HG03064 (cell line): ENCODE results near the gene NUBP2.

Experiments used
- ATAC-seq: cut with Tn5 transposase; IDR thresholded peaks from one replicate; pipeline ENCODE4 v1.9.1; 2021; ENCODE audit warnings: low read depth; ENCODE audit not compliant: unreplicated experiment

Gene NUBP2

GRCh38 chr16:1757714-1758461, 24.9 kb upstream of the NUBP2 start:
- ATAC-seq = no peak

- no peak for ATAC-seq
Observed at GRCh38 chr16:1758923-1759322, 23.8 kb upstream of the NUBP2 start.

GRCh38 chr16:1759511-1759910, 23.2 kb upstream of the NUBP2 start:
- no peak for ATAC-seq

GRCh38 chr16:1760911-1761310, 21.8 kb upstream of the NUBP2 start:
- ATAC-seq = no peak

GRCh38 chr16:1761751-1762150, 21.0 kb upstream of the NUBP2 start:
- ATAC-seq = no peak

- no peak for ATAC-seq
Observed at GRCh38 chr16:1762196-1762878, 20.4 kb upstream of the NUBP2 start.

- no peak for ATAC-seq
Observed at GRCh38 chr16:1762879-1763520, 19.8 kb upstream of the NUBP2 start.

- no peak for ATAC-seq
Observed at GRCh38 chr16:1763521-1764511, 18.9 kb upstream of the NUBP2 start.

- no peak for ATAC-seq
Observed at GRCh38 chr16:1764971-1765370, 17.8 kb upstream of the NUBP2 start.

- ATAC-seq = no peak
Observed at GRCh38 chr16:1765826-1766225, 16.9 kb upstream of the NUBP2 start.

- ATAC-seq = no peak
Observed at GRCh38 chr16:1766231-1766630, 16.5 kb upstream of the NUBP2 start.

GRCh38 chr16:1766701-1767100, 16.1 kb upstream of the NUBP2 start:
- no peak for ATAC-seq

GRCh38 chr16:1767116-1767994, 15.4 kb upstream of the NUBP2 start:
- no peak for ATAC-seq

- ATAC-seq = no peak
Observed at GRCh38 chr16:1768061-1768766, 14.5 kb upstream of the NUBP2 start.

- no peak for ATAC-seq
Observed at GRCh38 chr16:1768767-1769401, 13.9 kb upstream of the NUBP2 start.

GRCh38 chr16:1769402-1770300, 13.1 kb upstream of the NUBP2 start:
- no peak for ATAC-seq

- no peak for ATAC-seq
Observed at GRCh38 chr16:1770328-1771187, 12.2 kb upstream of the NUBP2 start.
